Umbilical cord (tissue), 2 donors: ENCODE measurements around the gene SMG1. TPM values are rescaled to one million over a fixed set of nuclear protein-coding genes. Genes with fewer than 3 reads are reported as not detected.
"Not testable (repeated sequence)": the region's sequence is repeated elsewhere in the genome, so short reads cannot be mapped to it uniquely, and the experiment has no call there.

Source experiments
- DNase-seq: peaks from one replicate; pipeline ENCODE4 v3.0.0-alpha.2; 2015; ENCODE audit warnings: low spot score
- total RNA-seq: library from RNA; depleted of rRNA; stranded (reverse); fragments of >200 nt; gene quantifications from one replicate; pipeline ENCODE4 v1.2.3, GENCODE V29; 2014; ENCODE audit warnings: low replicate concordance; ENCODE audit not compliant: insufficient read depth

Gene SMG1
- total RNA-seq, 1 donor from 2014 or later: 92.7 TPM

- no peak for DNase-seq
These were observed 7.3 kb upstream of the SMG1 start for GRCh38 chr16:18933501-18933900.

- DNase-seq: no peak
These were observed 6.2 kb upstream of the SMG1 start for GRCh38 chr16:18932243-18932987.

- no peak for DNase-seq
These were observed 5.5 kb upstream of the SMG1 start for GRCh38 chr16:18931756-18932155.

- DNase-seq: not testable (repeated sequence)
These were observed 3.9 kb upstream of the SMG1 start for GRCh38 chr16:18930095-18930494.

- not testable (repeated sequence) for DNase-seq
These were observed 1.9 kb upstream of the SMG1 start for GRCh38 chr16:18928073-18928472.

- DNase-seq: peak; percentile 52
These were observed 808 bp downstream of the SMG1 start for GRCh38 chr16:18925215-18925985.

- not testable (repeated sequence) for DNase-seq
These were observed 2.3 kb downstream of the SMG1 start for GRCh38 chr16:18923935-18924334.

- not testable (repeated sequence) for DNase-seq
These were observed 3.1 kb downstream of the SMG1 start for GRCh38 chr16:18923124-18923523.

GRCh38 chr16:18909585-18909984, 16.6 kb downstream of the SMG1 start:
- not testable (repeated sequence) for DNase-seq

- DNase-seq: not testable (repeated sequence)
These were observed 17.5 kb downstream of the SMG1 start for GRCh38 chr16:18908716-18909115.

- not testable (repeated sequence) for DNase-seq
These were observed 23.4 kb downstream of the SMG1 start for GRCh38 chr16:18902778-18903177.

GRCh38 chr16:18902044-18902443, 24.2 kb downstream of the SMG1 start:
- DNase-seq: not testable (repeated sequence)

GRCh38 chr16:18901194-18901593, 25.0 kb downstream of the SMG1 start:
- DNase-seq: not testable (repeated sequence)

- not testable (repeated sequence) for DNase-seq
These were observed 41.8 kb downstream of the SMG1 start for GRCh38 chr16:18884456-18884855.

GRCh38 chr16:18877734-18878133, 48.5 kb downstream of the SMG1 start:
- DNase-seq: not testable (repeated sequence)

GRCh38 chr16:18877259-18877658, 48.9 kb downstream of the SMG1 start:
- DNase-seq: not testable (repeated sequence)

GRCh38 chr16:18876301-18876700, 49.9 kb downstream of the SMG1 start:
- not testable (repeated sequence) for DNase-seq

- DNase-seq: not testable (repeated sequence)
These were observed 57.0 kb downstream of the SMG1 start for GRCh38 chr16:18869043-18869771.

GRCh38 chr16:18866277-18866823, 59.9 kb downstream of the SMG1 start:
- not testable (repeated sequence) for DNase-seq

- DNase-seq: not testable (repeated sequence)
These were observed 63.3 kb downstream of the SMG1 start for GRCh38 chr16:18862891-18863290.

- DNase-seq: no peak
These were observed 71.0 kb downstream of the SMG1 start for GRCh38 chr16:18855196-18855595.

GRCh38 chr16:18853694-18854093, 72.5 kb downstream of the SMG1 start:
- DNase-seq: no peak
